Astrocyte (in vitro differentiated cells and primary cell): ENCODE data around the gene ZNF44. TPM values are rescaled to one million over a fixed set of nuclear protein-coding genes. Genes with fewer than 3 reads are reported as not detected.

Experiments
- DNase-seq: peaks from one replicate; pipeline ENCODE4 v3.0.0-alpha.2; 2010; ENCODE audit warnings: low read depth
- FAIRE-seq: peaks from 2 replicates; lab custom pipeline; 2011; peaks lifted over from hg19 to GRCh38; lab: Jason Lieb, UNC
- H2AFZ ChIP-seq: 2 replicates; pipeline ENCODE4 v1.6.0; 2012; ENCODE audit warnings: low read depth, low read length, inconsistent platforms
- H3K27ac ChIP-seq: 2 replicates; pipeline ENCODE4 v1.5.1; 2011; ENCODE audit warnings: low read depth, low read length, inconsistent platforms
- H3K27me3 ChIP-seq: 2 replicates; pipeline ENCODE4 v1.6.0; 2011; ENCODE audit warnings: low read length, inconsistent platforms; ENCODE audit not compliant: insufficient read depth
- H3K36me3 ChIP-seq: 2 replicates; pipeline ENCODE4 v1.5.1; 2011; ENCODE audit warnings: low read length, inconsistent platforms; ENCODE audit not compliant: insufficient read depth
- H3K4me1 ChIP-seq: 2 replicates; pipeline ENCODE4 v1.5.1; 2011; ENCODE audit warnings: low read length, inconsistent platforms; ENCODE audit not compliant: insufficient read depth
- H3K4me2 ChIP-seq: 2 replicates; pipeline ENCODE4 v1.6.0; 2012; ENCODE audit warnings: low read length, inconsistent platforms
- H3K4me3 ChIP-seq: 2 replicates; pipeline ENCODE4 v1.5.1; 2011; ENCODE audit warnings: low read depth, mild to moderate bottlenecking, low read length, inconsistent platforms; ENCODE audit not compliant: insufficient read depth
- H3K79me2 ChIP-seq: 2 replicates; pipeline ENCODE4 v1.6.0; 2012; ENCODE audit warnings: mild to moderate bottlenecking, low read length, inconsistent platforms; ENCODE audit not compliant: insufficient read depth
- H3K9ac ChIP-seq: 2 replicates; pipeline ENCODE4 v1.6.0; 2012; ENCODE audit warnings: mild to moderate bottlenecking, low read length, inconsistent platforms
- H3K9me3 ChIP-seq: 2 replicates; pipeline ENCODE4 v1.5.1; 2012; ENCODE audit warnings: low read depth, mild to moderate bottlenecking, low read length, inconsistent platforms; ENCODE audit not compliant: insufficient read depth
- H4K20me1 ChIP-seq: 2 replicates; pipeline ENCODE4 v1.6.0; 2012; ENCODE audit warnings: low read length, inconsistent platforms; ENCODE audit not compliant: insufficient read depth
- H3K27ac Mint-ChIP-seq: one replicate; pipeline ENCODE4 v1.8.0; 2021; ENCODE audit warnings: mild to moderate bottlenecking, mixed read lengths; ENCODE audit not compliant: unreplicated experiment
- H3K27me3 Mint-ChIP-seq: one replicate; pipeline ENCODE4 v1.8.0; 2021; ENCODE audit warnings: low read depth, mixed read lengths; ENCODE audit not compliant: unreplicated experiment
- H3K36me3 Mint-ChIP-seq: one replicate; pipeline ENCODE4 v1.8.0; 2021; ENCODE audit warnings: low read depth, mixed read lengths; ENCODE audit not compliant: unreplicated experiment
- H3K4me1 Mint-ChIP-seq: one replicate; pipeline ENCODE4 v1.8.0; 2021; ENCODE audit warnings: low read depth, mixed read lengths; ENCODE audit not compliant: unreplicated experiment
- H3K4me3 Mint-ChIP-seq: one replicate; pipeline ENCODE4 v1.8.0; 2021; ENCODE audit warnings: mild to moderate bottlenecking, moderate library complexity, mixed read lengths; ENCODE audit not compliant: unreplicated experiment
- H3K9me3 Mint-ChIP-seq: one replicate; pipeline ENCODE4 v1.8.0; 2021; ENCODE audit warnings: mild to moderate bottlenecking, mixed read lengths; ENCODE audit not compliant: unreplicated experiment
- EZH2 ChIP-seq: IDR thresholded peaks from 2 replicates; pipeline ENCODE4 v1.6.1; 2012; ENCODE audit warnings: mild to moderate bottlenecking, low read length, inconsistent platforms; ENCODE audit not compliant: insufficient read depth
- total RNA-seq: library from RNA; stranded (reverse); gene quantifications from 2 replicates; pipeline ENCODE4 v1.2.1, GENCODE V29; 2021
- TF ChIP-seq, protein P1 (sequence below): IDR thresholded peaks from 2 replicates; pipeline ENCODE4 v1.5.1; 2011; ENCODE audit warnings: low read depth, mild to moderate bottlenecking, inconsistent platforms, low read length, moderate library complexity; ENCODE audit not compliant: insufficient read depth

Gene ZNF44
- total RNA-seq, 1 donor from 2014 or later = 0.09 TPM

DNA sequence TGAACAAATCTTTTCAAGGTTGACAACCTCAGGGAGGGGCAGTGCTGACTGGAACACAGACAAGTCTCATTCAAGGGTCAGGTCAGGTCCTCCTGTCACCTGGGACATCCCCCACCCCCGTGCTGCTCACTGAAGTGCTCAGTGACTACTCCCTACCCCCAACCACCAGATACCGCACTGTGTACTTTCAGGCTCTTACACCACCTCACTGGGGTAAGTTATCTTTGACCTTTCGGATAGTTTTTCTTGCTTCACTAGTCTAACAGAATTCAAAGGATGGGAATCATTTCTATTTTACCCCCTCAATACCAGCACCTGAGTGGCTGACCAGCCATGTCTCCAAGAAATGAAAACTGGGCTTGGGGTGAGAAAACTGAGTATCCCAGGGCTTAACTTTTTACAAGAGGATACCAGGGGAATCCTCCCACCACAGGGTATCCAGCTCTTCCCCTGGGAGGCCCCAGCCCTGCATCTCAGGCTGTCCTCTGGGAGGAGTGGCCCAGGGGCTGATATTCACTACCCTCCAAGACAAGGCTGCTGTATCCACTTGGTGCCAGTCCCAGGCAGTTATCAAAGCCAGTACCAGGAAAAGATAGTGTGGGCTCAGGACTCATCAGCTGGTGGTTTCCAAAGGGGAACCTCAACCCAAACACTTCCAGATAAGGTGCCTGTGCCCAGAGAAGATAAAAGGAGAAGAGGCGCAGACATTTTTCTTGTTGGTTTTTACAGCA, 36.7 kb upstream of the ZNF44 start:
- TF ChIP-seq, protein P1, sequence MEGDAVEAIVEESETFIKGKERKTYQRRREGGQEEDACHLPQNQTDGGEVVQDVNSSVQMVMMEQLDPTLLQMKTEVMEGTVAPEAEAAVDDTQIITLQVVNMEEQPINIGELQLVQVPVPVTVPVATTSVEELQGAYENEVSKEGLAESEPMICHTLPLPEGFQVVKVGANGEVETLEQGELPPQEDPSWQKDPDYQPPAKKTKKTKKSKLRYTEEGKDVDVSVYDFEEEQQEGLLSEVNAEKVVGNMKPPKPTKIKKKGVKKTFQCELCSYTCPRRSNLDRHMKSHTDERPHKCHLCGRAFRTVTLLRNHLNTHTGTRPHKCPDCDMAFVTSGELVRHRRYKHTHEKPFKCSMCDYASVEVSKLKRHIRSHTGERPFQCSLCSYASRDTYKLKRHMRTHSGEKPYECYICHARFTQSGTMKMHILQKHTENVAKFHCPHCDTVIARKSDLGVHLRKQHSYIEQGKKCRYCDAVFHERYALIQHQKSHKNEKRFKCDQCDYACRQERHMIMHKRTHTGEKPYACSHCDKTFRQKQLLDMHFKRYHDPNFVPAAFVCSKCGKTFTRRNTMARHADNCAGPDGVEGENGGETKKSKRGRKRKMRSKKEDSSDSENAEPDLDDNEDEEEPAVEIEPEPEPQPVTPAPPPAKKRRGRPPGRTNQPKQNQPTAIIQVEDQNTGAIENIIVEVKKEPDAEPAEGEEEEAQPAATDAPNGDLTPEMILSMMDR = no peak
- TF ChIP-seq EZH2 = no peak
- peaks cover 9% of the 10 kb centered on the region for H3K9me3 ChIP-seq

DNA sequence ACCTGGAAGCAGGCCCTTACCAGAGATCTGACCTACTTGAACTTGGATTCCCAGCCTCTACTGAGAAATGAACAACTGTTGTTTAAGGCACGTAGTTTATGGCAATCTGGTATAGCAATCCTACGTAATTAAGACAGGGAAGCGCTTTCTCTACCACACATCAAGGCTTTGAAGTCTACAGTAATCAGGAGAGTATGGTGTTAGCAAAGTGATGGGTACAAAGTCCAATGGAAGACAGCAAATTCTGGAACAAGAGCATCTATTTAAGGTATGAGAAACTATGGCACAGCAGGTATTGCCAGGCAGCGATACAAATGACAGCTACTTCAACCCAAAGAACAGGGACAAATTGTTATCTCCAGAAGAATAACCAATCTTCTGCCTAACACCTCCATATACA, 35.7 kb upstream of the ZNF44 start:
- Histone ChIP-seq H3K4me1 (no peaks in the 10 kb centered on the region), H3K9me3 (peaks cover 9% of the 10 kb centered on the region), H3K79me2 (no peaks in the 10 kb centered on the region), H2AFZ (no peak overlapping the region), H3K9ac (no peak overlapping the region), H4K20me1 (no peaks in the 10 kb centered on the region), H3K27me3 (no peaks in the 10 kb centered on the region), H3K4me2 (no peak overlapping the region), H3K4me3 (no peak overlapping the region), H3K27ac (no peak overlapping the region), H3K36me3 (no peaks in the 10 kb centered on the region)
- no peaks in the 10 kb centered on the region for H3K4me1 Mint-ChIP-seq
- no peaks in the 10 kb centered on the region for H3K27me3 Mint-ChIP-seq
- no peak for TF ChIP-seq EZH2
- no peak overlapping the region for H3K4me3 Mint-ChIP-seq
- peaks cover 26% of the 10 kb centered on the region for H3K9me3 Mint-ChIP-seq
- H3K27ac Mint-ChIP-seq = no peak overlapping the region
- no peak for FAIRE-seq
- no peak for DNase-seq
- H3K36me3 Mint-ChIP-seq = no peaks in the 10 kb centered on the region

More for the DNA sequence above, 36.7 kb upstream of the ZNF44 start:
- FAIRE-seq (no peak), DNase-seq (no peak)
- Histone ChIP-seq H3K9ac (no peak overlapping the region), H3K4me3 (no peak overlapping the region), H3K4me2 (no peak overlapping the region), H2AFZ (no peak overlapping the region), H3K36me3 (no peaks in the 10 kb centered on the region), H3K27ac (no peak overlapping the region), H4K20me1 (no peaks in the 10 kb centered on the region), H3K27me3 (no peaks in the 10 kb centered on the region), H3K4me1 (no peaks in the 10 kb centered on the region), H3K79me2 (no peaks in the 10 kb centered on the region)
- Mint-ChIP-seq H3K4me3 (no peak overlapping the region), H3K27ac (no peak overlapping the region), H3K9me3 (peaks cover 29% of the 10 kb centered on the region), H3K4me1 (no peaks in the 10 kb centered on the region), H3K27me3 (no peaks in the 10 kb centered on the region), H3K36me3 (no peaks in the 10 kb centered on the region)

DNA sequence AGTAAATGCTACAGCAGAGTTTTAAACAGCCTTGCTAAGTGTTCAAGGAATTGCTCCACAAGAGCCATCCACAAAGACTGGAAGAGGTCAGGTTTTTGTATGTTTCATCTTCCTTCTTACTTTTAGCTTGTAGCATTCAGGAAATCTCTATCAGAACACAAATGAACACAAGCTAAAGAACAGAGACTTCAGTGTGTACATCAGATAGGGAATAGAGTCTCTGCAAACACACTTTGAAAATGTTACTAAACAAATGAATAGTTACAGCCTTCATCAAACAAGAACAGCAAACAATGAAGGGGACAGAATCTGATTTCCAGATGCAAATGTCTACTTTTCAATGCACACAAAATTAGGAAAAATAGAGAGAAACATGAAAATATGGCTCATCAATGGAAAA, 31.0 kb upstream of the ZNF44 start:
- Mint-ChIP-seq H3K4me3 (no peak overlapping the region), H3K4me1 (no peaks in the 10 kb centered on the region), H3K27me3 (no peaks in the 10 kb centered on the region), H3K9me3 (peaks cover 5% of the 10 kb centered on the region), H3K27ac (no peak overlapping the region), H3K36me3 (no peaks in the 10 kb centered on the region)
- no peak overlapping the region for H3K9ac ChIP-seq
- no peak overlapping the region for H3K4me2 ChIP-seq
- H3K4me3 ChIP-seq = no peak overlapping the region
- FAIRE-seq = no peak
- DNase-seq = no peak
- no peaks in the 10 kb centered on the region for H3K36me3 ChIP-seq
- no peaks in the 10 kb centered on the region for H3K79me2 ChIP-seq
- no peaks in the 10 kb centered on the region for H3K4me1 ChIP-seq
- H4K20me1 ChIP-seq = no peaks in the 10 kb centered on the region
- H3K9me3 ChIP-seq = peaks cover 9% of the 10 kb centered on the region
- TF ChIP-seq EZH2 = no peak
- TF ChIP-seq, protein P1 = no peak
- H3K27me3 ChIP-seq = no peaks in the 10 kb centered on the region
- no peak overlapping the region for H2AFZ ChIP-seq
- H3K27ac ChIP-seq = no peak overlapping the region
